Spleen (tissue), 11 donors: ENCODE data around the gene SNX30. TPM values are rescaled to one million over a fixed set of nuclear protein-coding genes. Genes with fewer than 3 reads are reported as not detected.

Source experiments
- DNase-seq: peaks from one replicate; pipeline ENCODE4 v3.0.0-alpha.2; 2020
- H3K27ac ChIP-seq, 8 donors: fragments of 200-600 bp; sonication (generic) in 7 of 8; 1 replicate in 4 of 8; 2 replicates in 4 of 8; pipeline versions ENCODE4 v1.5.0 to v1.8.0; 2016 to 2021; ENCODE audit warnings: inconsistent platforms in 4 of 8, mild to moderate bottlenecking in 4 of 8, moderate library complexity in 1 of 8
- H3K27me3 ChIP-seq, 7 donors: fragments of 200-600 bp; sonication (generic) in 6 of 7; replicated peaks in 1 of 7; 1 replicate in 4 of 7; 2 replicates in 3 of 7; pipeline versions ENCODE4 v1.5.0 to v1.8.0; 2016 to 2021; ENCODE audit warnings: inconsistent platforms in 3 of 7, mild to moderate bottlenecking in 1 of 7
- H3K36me3 ChIP-seq, 6 donors: fragments of 200-600 bp; sonication (generic) in 5 of 6; 1 replicate in 4 of 6; 2 replicates in 2 of 6; pipeline versions ENCODE4 v1.5.0 to v1.8.0; 2016 to 2021; ENCODE audit warnings: inconsistent platforms in 2 of 6
- H3K4me1 ChIP-seq, 6 donors: fragments of 200-600 bp; sonication (generic) in 5 of 6; 1 replicate in 3 of 6; 2 replicates in 3 of 6; pipeline versions ENCODE4 v1.5.0 to v1.8.0; 2016 to 2021; ENCODE audit warnings: inconsistent platforms in 3 of 6
- H3K4me3 ChIP-seq, 8 donors: fragments of 200-600 bp; sonication (generic) in 7 of 8; 1 replicate in 4 of 8; 2 replicates in 4 of 8; pipeline versions ENCODE4 v1.5.0 to v1.8.0; 2016 to 2021; ENCODE audit warnings: inconsistent platforms in 4 of 8, mild to moderate bottlenecking in 4 of 8, moderate library complexity in 2 of 8
- H3K9me3 ChIP-seq, 8 donors: fragments of 200-600 bp; sonication (generic) in 7 of 8; 1 replicate in 4 of 8; 2 replicates in 4 of 8; pipeline versions ENCODE4 v1.5.0 to v1.8.0; 2016 to 2021; ENCODE audit warnings: inconsistent platforms in 4 of 8
- POLR2A ChIP-seq, 3 donors: fragments of 450-650 bp; IDR thresholded peaks; one replicate each; pipeline ENCODE4 v1.5.1; 2017; ENCODE audit warnings: antibody characterized with exemption in 3 of 3, mild to moderate bottlenecking in 1 of 3
- POLR2AphosphoS5 ChIP-seq, 3 donors: sonication (generic); formaldehyde crosslinking; IDR thresholded peaks; one replicate each; pipeline ENCODE4 v1.5.1; 2017; ENCODE audit warnings: antibody characterized with exemption in 3 of 3
- WGBS, 5 donors: extraction: QIAGEN DNeasy Blood & Tissue Kit in 3 of 5; methylation state at CpG; one replicate each; pipeline versions ENCODE4 v1.1.5 to v1.1.7; 2013 to 2018; 5-methylcytosine and 5-hydroxymethylcytosine counted together
- intact Hi-C: fragments of 100-400 bp; cut with DNase I; formaldehyde crosslinking; loops from one replicate; pipeline ENCODE4 v1.15.0; 2023; ENCODE audit warnings: low total_unique reads
- polyA plus RNA-seq, 3 donors: library from polyadenylated mRNA; stranded (reverse); fragments of 200-250 nt; gene quantifications; one replicate each; pipeline ENCODE4 v1.2.1, GENCODE V29; 2013
- total RNA-seq, 7 donors: library from RNA; depleted of rRNA in 3 of 7; stranded (reverse); fragments of >200 nt in 3 of 7; fragmentation: NEBNext Ultra II Directional in 4 of 7; extraction: Animal tissue kit (Norgen Biotek cat#: 25700) in 4 of 7; gene quantifications; one replicate each; pipeline versions ENCODE4 v1.1.0 to v1.2.1, GENCODE V29; 2016 to 2021
- TF ChIP-seq, protein P1 (sequence below), 11 experiments: fragments of 200-600 bp in 7 of 11; fragments of 450-650 bp in 4 of 11; sonication (generic) in 4 of 11; IDR thresholded peaks in 8 of 11; conservative IDR thresholded peaks in 3 of 11; 1 replicate in 7 of 11; 2 replicates in 4 of 11; pipeline versions ENCODE4 v1.4.0 to v1.8.0; 2016 to 2021; ENCODE audit warnings: antibody characterized with exemption in 11 of 11, inconsistent platforms in 4 of 11, mild to moderate bottlenecking in 1 of 11
- donor health status: healthy with polysubstance abuse.
- donor health status: DM: no; HTN: no; CAD: no; lungs with moderate emphysema.
- donor health status: DM: no; HTN: no; CAD: no.
- donor health status: Bipolar disorder and iron deficiency.
- donor health status: healthy.
- donor health status: DM: no; HTN: no; CAD: no.
- donor health status: DM: yes; HTN: yes; CAD: no.

Gene SNX30
- total and polyA plus RNA-seq, 10 donors: 1.2 to 23.3 (median 14.6) TPM

DNA sequence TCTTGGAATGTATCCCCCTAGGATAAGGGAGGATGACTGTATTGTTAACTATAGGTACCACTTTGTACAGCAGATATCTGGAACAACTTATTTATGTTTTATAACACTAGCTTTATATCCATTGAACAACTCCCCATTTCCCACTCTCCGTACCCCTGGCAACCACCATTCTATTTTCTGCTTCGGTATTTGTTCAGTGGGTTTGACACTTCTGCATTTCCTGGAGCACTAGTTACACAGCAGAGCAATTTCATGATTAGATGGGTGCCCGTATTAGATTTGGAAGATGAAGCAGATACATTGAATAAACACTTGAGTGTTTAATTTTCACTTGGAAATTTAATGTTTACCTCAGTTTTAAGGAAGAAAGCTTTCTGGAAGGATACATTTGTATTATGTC, 72.7 kb downstream of the SNX30 start:
- Histone ChIP-seq H3K27me3 (no peaks in the 10 kb centered on the region), H3K9me3 (no peaks in the 10 kb centered on the region), H3K27ac (no peak overlapping the region), H3K36me3 (peaks cover 0 to 25% (median 0%) of the 10 kb centered on the region in 6 donors), H3K4me1 (peaks cover 0 to 6% (median 0%) of the 10 kb centered on the region in 6 donors), H3K4me3 (no peak overlapping the region)
- no peak for DNase-seq
- WGBS, 5 donors: 63 to 90% (median 86%) methylated on average over 3 of the region's 3 CpGs
- TF ChIP-seq, protein P1, sequence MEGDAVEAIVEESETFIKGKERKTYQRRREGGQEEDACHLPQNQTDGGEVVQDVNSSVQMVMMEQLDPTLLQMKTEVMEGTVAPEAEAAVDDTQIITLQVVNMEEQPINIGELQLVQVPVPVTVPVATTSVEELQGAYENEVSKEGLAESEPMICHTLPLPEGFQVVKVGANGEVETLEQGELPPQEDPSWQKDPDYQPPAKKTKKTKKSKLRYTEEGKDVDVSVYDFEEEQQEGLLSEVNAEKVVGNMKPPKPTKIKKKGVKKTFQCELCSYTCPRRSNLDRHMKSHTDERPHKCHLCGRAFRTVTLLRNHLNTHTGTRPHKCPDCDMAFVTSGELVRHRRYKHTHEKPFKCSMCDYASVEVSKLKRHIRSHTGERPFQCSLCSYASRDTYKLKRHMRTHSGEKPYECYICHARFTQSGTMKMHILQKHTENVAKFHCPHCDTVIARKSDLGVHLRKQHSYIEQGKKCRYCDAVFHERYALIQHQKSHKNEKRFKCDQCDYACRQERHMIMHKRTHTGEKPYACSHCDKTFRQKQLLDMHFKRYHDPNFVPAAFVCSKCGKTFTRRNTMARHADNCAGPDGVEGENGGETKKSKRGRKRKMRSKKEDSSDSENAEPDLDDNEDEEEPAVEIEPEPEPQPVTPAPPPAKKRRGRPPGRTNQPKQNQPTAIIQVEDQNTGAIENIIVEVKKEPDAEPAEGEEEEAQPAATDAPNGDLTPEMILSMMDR (IDR thresholded peaks at IDR 0.05 in 8 of 11, conservative IDR thresholded peaks at IDR 0.05 in 3 of 11): no peak
- TF ChIP-seq POLR2AphosphoS5 (IDR thresholded peaks at IDR 0.05) (no peak), POLR2A (IDR thresholded peaks at IDR 0.05) (no peak)
- intact Hi-C loops: no loop called here

DNA sequence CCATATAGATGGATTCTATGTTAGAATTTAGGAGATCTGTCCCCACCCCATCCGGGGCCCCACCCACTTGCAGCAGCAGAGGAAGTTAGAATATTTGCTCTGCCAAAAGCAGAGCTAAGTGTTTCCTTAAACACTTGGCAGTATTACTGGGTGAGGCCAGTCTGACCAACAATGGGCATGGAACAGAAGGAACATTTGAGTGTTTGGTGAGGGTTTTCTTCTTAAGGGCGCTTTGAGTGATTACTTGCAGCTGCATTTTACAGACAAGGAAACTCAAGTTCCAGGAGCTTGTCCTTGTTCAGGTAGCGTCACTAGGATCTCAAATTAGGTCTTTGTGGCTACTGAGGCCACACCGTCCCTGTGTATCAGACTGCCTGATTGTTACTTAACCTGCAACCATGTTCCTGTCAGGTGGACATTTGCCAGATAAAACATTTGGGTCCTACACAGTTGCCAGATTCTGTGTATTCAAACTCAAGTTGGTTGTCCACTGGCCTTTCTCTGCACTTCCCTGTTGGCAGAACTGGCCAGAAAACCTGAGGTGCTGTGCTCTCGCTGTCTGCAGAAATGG, 80.8 kb downstream of the SNX30 start:
- H3K9me3 ChIP-seq: no peaks in the 10 kb centered on the region
- no peak overlapping the region for H3K4me3 ChIP-seq
- TF ChIP-seq POLR2A (IDR thresholded peaks at IDR 0.05) (no peak), POLR2AphosphoS5 (IDR thresholded peaks at IDR 0.05) (no peak)
- TF ChIP-seq, protein P1 (IDR thresholded peaks at IDR 0.05 in 8 of 11, conservative IDR thresholded peaks at IDR 0.05 in 3 of 11): no peak
- 46 to 61% (median 50%) methylated on average over 5 of the region's 5 CpGs for WGBS, 5 donors
- H3K27me3 ChIP-seq: no peaks in the 10 kb centered on the region
- DNase-seq: peak; percentile 81
- peaks cover 6 to 20% (median 15%) of the 10 kb centered on the region in 6 donors for H3K4me1 ChIP-seq
- peak overlapping the region in 2 of 8 donors; percentile 39 to 48 for H3K27ac ChIP-seq
- peaks cover 0 to 32% (median under 1%) of the 10 kb centered on the region in 6 donors for H3K36me3 ChIP-seq
- intact Hi-C loops: no loop called here

DNA sequence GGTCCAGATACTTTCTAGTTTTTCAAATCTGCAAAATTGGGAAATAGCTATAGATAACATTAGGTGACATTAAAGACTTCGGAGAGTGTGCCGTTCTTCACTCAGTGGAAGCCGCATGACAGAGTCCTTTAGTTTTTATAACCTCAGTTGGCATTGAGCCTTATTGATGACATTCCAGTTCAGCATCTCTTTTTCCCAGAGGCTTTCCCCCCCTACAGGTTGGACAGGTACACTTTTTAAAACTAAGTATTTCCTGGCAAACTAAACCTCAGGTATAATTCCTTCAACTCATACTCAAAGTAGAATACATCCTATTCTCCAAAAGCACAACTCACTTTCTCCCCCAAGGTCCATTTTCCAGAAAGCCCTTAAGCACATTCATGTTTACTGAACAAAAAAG, 81.4 kb downstream of the SNX30 start:
- H3K4me3 ChIP-seq: no peak overlapping the region
- DNase-seq: no peak
- intact Hi-C loops: no loop called here
- 92 to 95% (median 93%) methylated on average over 3 of the region's 3 CpGs for WGBS, 5 donors
- H3K36me3 ChIP-seq: peaks cover 0 to 37% (median 3%) of the 10 kb centered on the region in 6 donors
- H3K9me3 ChIP-seq: no peaks in the 10 kb centered on the region
- H3K27ac ChIP-seq: no peak overlapping the region
- peaks cover 6 to 20% (median 15%) of the 10 kb centered on the region in 6 donors for H3K4me1 ChIP-seq
- no peak for TF ChIP-seq POLR2AphosphoS5 (IDR thresholded peaks at IDR 0.05)
- TF ChIP-seq POLR2A (IDR thresholded peaks at IDR 0.05): no peak
- TF ChIP-seq, protein P1 (IDR thresholded peaks at IDR 0.05 in 8 of 11, conservative IDR thresholded peaks at IDR 0.05 in 3 of 11): no peak
- H3K27me3 ChIP-seq: no peaks in the 10 kb centered on the region

DNA sequence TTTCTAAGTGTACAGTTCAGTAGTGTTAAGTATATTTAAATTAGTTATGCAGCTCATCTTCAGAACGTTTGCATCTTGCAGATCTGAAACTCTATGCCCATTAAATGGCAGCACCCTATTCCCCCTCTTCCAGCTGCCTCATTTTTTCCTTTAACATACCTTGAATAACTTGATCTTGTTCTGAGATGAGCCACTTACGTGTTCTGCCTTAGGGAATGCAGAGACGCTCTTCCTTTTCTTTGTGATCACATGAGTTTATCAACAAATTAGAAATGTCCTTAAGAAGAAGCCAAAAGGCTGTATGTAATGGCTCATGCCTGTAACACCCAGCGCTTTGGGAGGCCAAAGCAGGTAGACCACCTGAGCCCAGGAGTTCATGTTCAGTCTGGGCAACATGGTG, 82.5 kb downstream of the SNX30 start:
- peaks cover 6 to 20% (median 15%) of the 10 kb centered on the region in 6 donors for H3K4me1 ChIP-seq
- no peak overlapping the region for H3K4me3 ChIP-seq
- H3K27me3 ChIP-seq: no peaks in the 10 kb centered on the region
- peaks cover 0 to 41% (median 3%) of the 10 kb centered on the region in 6 donors for H3K36me3 ChIP-seq
- no peak overlapping the region for H3K27ac ChIP-seq
- H3K9me3 ChIP-seq: no peaks in the 10 kb centered on the region
- no peak for TF ChIP-seq POLR2AphosphoS5 (IDR thresholded peaks at IDR 0.05)
- TF ChIP-seq, protein P1 (IDR thresholded peaks at IDR 0.05 in 8 of 11, conservative IDR thresholded peaks at IDR 0.05 in 3 of 11): no peak
- TF ChIP-seq POLR2A (IDR thresholded peaks at IDR 0.05): no peak
- intact Hi-C loops: no loop called here
- whole genome bisulfite sequencing, 5 donors: 90 to 93% (median 91%) methylated on average over 4 of the region's 4 CpGs
- DNase-seq: no peak
